ENCODE data around the gene KRT7. TPM values are rescaled to one million over a fixed set of nuclear protein-coding genes. Genes with fewer than 3 reads are reported as not detected.

The KRT7 gene
- total RNA-seq, 1 donor from 2014 or later = not detected

- DNase-seq (ENCODE audit: low spot score in 2 of 2) = no peak
- FAIRE-seq = no peak
Measured at GRCh38 chr12:52210925-52211650, 22.0 kb upstream of the KRT7 start.

GRCh38 chr12:52211716-52212585, 21.1 kb upstream of the KRT7 start:
- no peak for FAIRE-seq
- no peak for DNase-seq (ENCODE audit: low spot score in 2 of 2)

- DNase-seq (ENCODE audit: low spot score in 2 of 2) = no peak
- FAIRE-seq = no peak
Measured at GRCh38 chr12:52212701-52213563, 20.1 kb upstream of the KRT7 start.

GRCh38 chr12:52213564-52214420, 19.3 kb upstream of the KRT7 start:
- FAIRE-seq = no peak
- peak in 1 of 2 donors; percentile 76 for DNase-seq (ENCODE audit: low spot score in 2 of 2)

GRCh38 chr12:52214421-52214802, 18.6 kb upstream of the KRT7 start:
- DNase-seq (ENCODE audit: low spot score in 2 of 2) (no peak), FAIRE-seq (no peak)

- no peak for FAIRE-seq
Measured at GRCh38 chr12:52215587-52216031, 17.4 kb upstream of the KRT7 start.

GRCh38 chr12:52216100-52216499, 16.9 kb upstream of the KRT7 start:
- no peak for DNase-seq (ENCODE audit: low spot score in 2 of 2)
- no peak for FAIRE-seq

More at GRCh38 chr12:52215587-52216031, 17.4 kb upstream of the KRT7 start:
- no peak for DNase-seq (ENCODE audit: low spot score in 2 of 2)

- no peak for FAIRE-seq
- no peak for DNase-seq (ENCODE audit: low spot score in 2 of 2)
Measured at GRCh38 chr12:52216807-52217206, 16.2 kb upstream of the KRT7 start.

- FAIRE-seq (no peak), DNase-seq (ENCODE audit: low spot score in 2 of 2) (no peak)
Measured at GRCh38 chr12:52217223-52217622, 15.8 kb upstream of the KRT7 start.

GRCh38 chr12:52218001-52218400, 15.0 kb upstream of the KRT7 start:
- FAIRE-seq (no peak), DNase-seq (ENCODE audit: low spot score in 2 of 2) (no peak)

- DNase-seq (ENCODE audit: low spot score in 2 of 2) (no peak), FAIRE-seq (no peak)
Measured at GRCh38 chr12:52220477-52220876, 12.6 kb upstream of the KRT7 start.

- FAIRE-seq (no peak), DNase-seq (ENCODE audit: low spot score in 2 of 2) (no peak)
Measured at GRCh38 chr12:52221070-52221781, 11.8 kb upstream of the KRT7 start.

GRCh38 chr12:52221912-52222457, 11.1 kb upstream of the KRT7 start:
- DNase-seq (ENCODE audit: low spot score in 2 of 2) (no peak), FAIRE-seq (no peak)

- FAIRE-seq = no peak
Measured at GRCh38 chr12:52222692-52223091, 10.4 kb upstream of the KRT7 start.

GRCh38 chr12:52223406-52224039, 9.5 kb upstream of the KRT7 start:
- FAIRE-seq (peak; percentile 94), DNase-seq (ENCODE audit: low spot score in 2 of 2) (no peak)

More at GRCh38 chr12:52222692-52223091, 10.4 kb upstream of the KRT7 start:
- DNase-seq (ENCODE audit: low spot score in 2 of 2) = no peak

- no peak for FAIRE-seq
- DNase-seq (ENCODE audit: low spot score in 2 of 2) = no peak
Measured at GRCh38 chr12:52224151-52224550, 8.9 kb upstream of the KRT7 start.

- DNase-seq (ENCODE audit: low spot score in 2 of 2) = no peak
- no peak for FAIRE-seq
Measured at GRCh38 chr12:52225752-52226151, 7.3 kb upstream of the KRT7 start.

- DNase-seq (ENCODE audit: low spot score in 2 of 2) (no peak), FAIRE-seq (no peak)
Measured at GRCh38 chr12:52226446-52226845, 6.6 kb upstream of the KRT7 start.
